Testis (tissue), 2 donors: ENCODE results near the gene PSMC3IP.

ENCODE experiments used
- CTCF ChIP-seq, 3 experiments: fragments of 450-650 bp in 2 of 3; fragments of 200-600 bp in 1 of 3; sonication (generic) in 1 of 3; IDR thresholded peaks; one replicate each; pipeline ENCODE4 v1.5.1; 2016 to 2019; ENCODE audit warnings: antibody characterized with exemption in 3 of 3, mild to moderate bottlenecking in 2 of 3, moderate library complexity in 1 of 3
- POLR2A ChIP-seq: fragments of 450-650 bp; IDR thresholded peaks from one replicate; pipeline ENCODE4 v1.6.1; 2017; ENCODE audit warnings: antibody characterized with exemption, mild to moderate bottlenecking, moderate library complexity

DNA sequence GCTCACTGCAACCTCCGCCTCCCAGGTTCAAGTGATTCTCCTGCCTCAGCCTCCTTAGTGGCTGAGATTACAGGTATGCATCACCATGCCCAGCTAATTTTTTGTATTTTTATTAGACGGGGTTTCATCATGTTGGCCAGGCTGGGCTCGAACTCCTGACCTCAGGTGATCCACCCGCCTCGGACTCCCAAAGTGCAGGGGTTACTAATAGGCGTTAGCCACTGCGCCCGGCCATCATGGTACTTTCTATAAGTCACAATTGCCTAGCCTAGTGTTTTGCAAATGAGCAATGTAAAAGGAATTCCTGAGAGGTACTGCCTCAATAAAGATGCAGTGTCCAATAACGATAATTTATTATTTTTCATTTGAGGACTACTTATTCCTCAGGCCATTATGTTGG, 13.9 kb upstream of the PSMC3IP start:
- TF ChIP-seq CTCF (IDR thresholded peaks at IDR 0.05): no peak
- TF ChIP-seq POLR2A: no peak
